Neural cell (in vitro differentiated cells): ENCODE data around the gene SERTAD2. TPM values are rescaled to one million over a fixed set of nuclear protein-coding genes. Genes with fewer than 3 reads are reported as not detected.

Experiments
- H2AFZ ChIP-seq: fragments of 200-600, 300-800 bp; sonication (generic), shearing (Covaris generic); 2 replicates; pipeline ENCODE4 v1.6.0; 2014; ENCODE audit warnings: low read depth, mild to moderate bottlenecking, antibody characterized with exemption, low read length, moderate library complexity
- H3F3A ChIP-seq: fragments of 200-600 bp; shearing (Covaris generic); 2 replicates; pipeline ENCODE4 v1.6.1; 2016; ENCODE audit warnings: mild to moderate bottlenecking, moderate library complexity, mixed read lengths, antibody characterized with exemption, low read length; ENCODE audit not compliant: insufficient read depth, poor library complexity, severe bottlenecking
- H3K27ac ChIP-seq: fragments of 200-600, 300-800 bp; sonication (generic), shearing (Covaris generic); 2 replicates; pipeline ENCODE4 v1.5.1; 2014; ENCODE audit warnings: mild to moderate bottlenecking, low read length, moderate library complexity
- H3K27me3 ChIP-seq: fragments of 300-800, 200-600 bp; sonication (generic), shearing (Covaris generic); 2 replicates; pipeline ENCODE4 v1.6.0; 2014; ENCODE audit warnings: mild to moderate bottlenecking, low read depth, low read length, moderate library complexity; ENCODE audit not compliant: insufficient read depth
- H3K36me3 ChIP-seq: fragments of 300-800, 200-600 bp; sonication (generic), shearing (Covaris generic); 2 replicates; pipeline ENCODE4 v1.5.1; 2014; ENCODE audit warnings: mild to moderate bottlenecking, antibody characterized with exemption, low read length, moderate library complexity; ENCODE audit not compliant: insufficient read depth
- H3K4me2 ChIP-seq: fragments of 300-800, 200-600 bp; sonication (generic), shearing (Covaris generic); 2 replicates; pipeline ENCODE4 v1.6.0; 2014; ENCODE audit warnings: mild to moderate bottlenecking, low read length
- H3K4me3 ChIP-seq: fragments of 300-800, 200-600 bp; sonication (generic), shearing (Covaris generic); 2 replicates; pipeline ENCODE4 v1.5.1; 2014; ENCODE audit warnings: mild to moderate bottlenecking, low read length, moderate library complexity
- H3K79me2 ChIP-seq: fragments of 200-600 bp; shearing (Covaris generic); replicated peaks from 2 replicates; pipeline ENCODE4 v1.6.0; 2014; ENCODE audit warnings: mild to moderate bottlenecking, low read length, moderate library complexity; ENCODE audit not compliant: insufficient read depth
- H3K9ac ChIP-seq: fragments of 300-800, 200-600 bp; sonication (generic), shearing (Covaris generic); 2 replicates; pipeline ENCODE4 v1.6.1; 2016; ENCODE audit warnings: mild to moderate bottlenecking, low read length, mixed read lengths
- H3K9me2 ChIP-seq: fragments of 200-600 bp; shearing (Covaris generic); 2 replicates; pipeline ENCODE4 v1.6.1; 2016; ENCODE audit warnings: mild to moderate bottlenecking, low read length, mixed read lengths; ENCODE audit not compliant: insufficient read depth
- H3K9me3 ChIP-seq: fragments of 200-600, 300-800 bp; sonication (generic), shearing (Covaris generic); 2 replicates; pipeline ENCODE4 v1.6.1; 2016; ENCODE audit warnings: mild to moderate bottlenecking, mixed run types, low read length, moderate library complexity, mixed read lengths
- H4K20me1 ChIP-seq: fragments of 200-600 bp; shearing (Covaris generic); 2 replicates; pipeline ENCODE4 v1.6.1; 2016; ENCODE audit warnings: mild to moderate bottlenecking, mixed run types; ENCODE audit not compliant: insufficient read depth
- CTCF ChIP-seq: fragments of 450-650 bp; IDR thresholded peaks from 2 replicates; pipeline ENCODE4 v1.5.1; 2014; ENCODE audit warnings: antibody characterized with exemption, mild to moderate bottlenecking, moderate library complexity; ENCODE audit not compliant: poor library complexity, severe bottlenecking
- EP300 ChIP-seq: fragments of 450-650 bp; conservative IDR thresholded peaks from 2 replicates; pipeline ENCODE4 v1.6.1; 2014; ENCODE audit warnings: antibody characterized with exemption, mild to moderate bottlenecking, moderate library complexity; ENCODE audit not compliant: poor library complexity, severe bottlenecking
- EZH2 ChIP-seq: fragments of 200-600, 300-800 bp; shearing (Covaris generic), sonication (generic); IDR thresholded peaks from 2 replicates; pipeline ENCODE4 v1.6.1; 2014; ENCODE audit warnings: antibody characterized with exemption, low read length, borderline replicate concordance, mild to moderate bottlenecking; ENCODE audit not compliant: insufficient read depth, poor library complexity, severe bottlenecking
- MXI1 ChIP-seq: fragments of 450-650 bp; conservative IDR thresholded peaks from 2 replicates; pipeline ENCODE4 v1.6.1; 2014; ENCODE audit warnings: antibody characterized with exemption, mild to moderate bottlenecking; ENCODE audit not compliant: poor library complexity, severe bottlenecking
- POLR2AphosphoS5 ChIP-seq: IDR thresholded peaks from 2 replicates; pipeline ENCODE4 v1.6.1; 2012
- RAD21 ChIP-seq: fragments of 450-650 bp; conservative IDR thresholded peaks from 2 replicates; pipeline ENCODE4 v1.6.1; 2014; ENCODE audit warnings: antibody characterized with exemption, mild to moderate bottlenecking, moderate library complexity
- REST ChIP-seq: IDR thresholded peaks from 2 replicates; pipeline ENCODE4 v1.6.1; 2012; ENCODE audit warnings: borderline replicate concordance
- SMC3 ChIP-seq: fragments of 450-650 bp; conservative IDR thresholded peaks from 2 replicates; pipeline ENCODE4 v1.6.1; 2014; ENCODE audit warnings: antibody characterized with exemption, mild to moderate bottlenecking, moderate library complexity; ENCODE audit not compliant: poor library complexity
- TAF1 ChIP-seq: IDR thresholded peaks from 2 replicates; pipeline ENCODE4 v1.6.1; 2012; ENCODE audit warnings: low read depth
- polyA plus RNA-seq: library from polyadenylated mRNA; depleted of rRNA; stranded (reverse); fragments of >200 nt; gene quantifications from 2 replicates; pipeline ENCODE4 v1.2.3, GENCODE V29; 2014

The SERTAD2 gene
- polyA plus RNA-seq, 1 donor from 2014 or later = 4.7 TPM

- no peak overlapping the region for H3K4me3 ChIP-seq
- H3K36me3 ChIP-seq = no peaks in the 10 kb centered on the region
- H3K27ac ChIP-seq = no peak overlapping the region
- TF ChIP-seq EZH2 (no peak), RAD21 (no peak), CTCF (no peak), POLR2AphosphoS5 (no peak), TAF1 (no peak), MXI1 (no peak)
- no peaks in the 10 kb centered on the region for H3K9me3 ChIP-seq
- no peak overlapping the region for H3K9ac ChIP-seq
- no peak overlapping the region for H2AFZ ChIP-seq
- H3F3A ChIP-seq = no peaks in the 10 kb centered on the region
- no peaks in the 10 kb centered on the region for H3K27me3 ChIP-seq
- no peaks in the 10 kb centered on the region for H3K79me2 ChIP-seq
- H4K20me1 ChIP-seq = no peaks in the 10 kb centered on the region
- no peaks in the 10 kb centered on the region for H3K9me2 ChIP-seq
- H3K4me2 ChIP-seq = no peak overlapping the region
These were observed 14.8 kb upstream of the SERTAD2 start for GRCh38 chr2:64668542-64668941.

- H3K4me2 ChIP-seq = no peak overlapping the region
- no peaks in the 10 kb centered on the region for H3K27me3 ChIP-seq
- H4K20me1 ChIP-seq = no peaks in the 10 kb centered on the region
- H3K9ac ChIP-seq = no peak overlapping the region
- TF ChIP-seq EZH2 = no peak
- no peak for TF ChIP-seq REST
- TF ChIP-seq SMC3 = no peak
- TF ChIP-seq TAF1 = no peak
- no peak for TF ChIP-seq EP300
- no peak for TF ChIP-seq POLR2AphosphoS5
- no peak for TF ChIP-seq MXI1
- TF ChIP-seq RAD21 = no peak
- no peak for TF ChIP-seq CTCF
- H3K27ac ChIP-seq = no peak overlapping the region
- H3K9me2 ChIP-seq = no peaks in the 10 kb centered on the region
- no peaks in the 10 kb centered on the region for H3F3A ChIP-seq
- H3K36me3 ChIP-seq = no peaks in the 10 kb centered on the region
- no peaks in the 10 kb centered on the region for H3K9me3 ChIP-seq
- no peak overlapping the region for H2AFZ ChIP-seq
- no peaks in the 10 kb centered on the region for H3K79me2 ChIP-seq
- H3K4me3 ChIP-seq = no peak overlapping the region
These were observed 13.8 kb upstream of the SERTAD2 start for GRCh38 chr2:64667535-64667934.
